Umbilical cord (tissue), 2 donors: ENCODE results near the gene PDE1C. TPM values are rescaled to one million over a fixed set of nuclear protein-coding genes. Genes with fewer than 3 reads are reported as not detected.

Experiments used
- DNase-seq: peaks from one replicate; pipeline ENCODE4 v3.0.0-alpha.2; 2015; ENCODE audit warnings: low spot score
- total RNA-seq: library from RNA; depleted of rRNA; stranded (reverse); fragments of >200 nt; gene quantifications from one replicate; pipeline ENCODE4 v1.2.3, GENCODE V29; 2014; ENCODE audit warnings: low replicate concordance; ENCODE audit not compliant: insufficient read depth

The PDE1C gene
- total RNA-seq, 1 donor from 2014 or later = 25.8 TPM

GRCh38 chr7:31995134-31995533, 75.1 kb downstream of the PDE1C start:
- DNase-seq = no peak

GRCh38 chr7:31991846-31992245, 78.4 kb downstream of the PDE1C start:
- no peak for DNase-seq

GRCh38 chr7:31991406-31991805, 78.8 kb downstream of the PDE1C start:
- DNase-seq = no peak

GRCh38 chr7:31986878-31987518, 83.2 kb downstream of the PDE1C start:
- DNase-seq = peak; percentile 6

- no peak for DNase-seq
Observed at GRCh38 chr7:31982962-31983361, 87.2 kb downstream of the PDE1C start.

GRCh38 chr7:31981874-31982390, 88.3 kb downstream of the PDE1C start:
- DNase-seq = no peak

GRCh38 chr7:31979690-31980330, 90.4 kb downstream of the PDE1C start:
- DNase-seq = no peak

- DNase-seq = no peak
Observed at GRCh38 chr7:31975546-31975945, 94.7 kb downstream of the PDE1C start.

GRCh38 chr7:31974351-31974750, 95.9 kb downstream of the PDE1C start:
- no peak for DNase-seq

- no peak for DNase-seq
Observed at GRCh38 chr7:31971049-31971667, 99.0 kb downstream of the PDE1C start.

GRCh38 chr7:31970501-31970900, 99.7 kb downstream of the PDE1C start:
- no peak for DNase-seq

- no peak for DNase-seq
Observed at GRCh38 chr7:31963569-31964175, 106.5 kb downstream of the PDE1C start.

GRCh38 chr7:31962246-31962645, 108.0 kb downstream of the PDE1C start:
- DNase-seq = peak; percentile 9

GRCh38 chr7:31958226-31958625, 112.0 kb downstream of the PDE1C start:
- DNase-seq = no peak

- no peak for DNase-seq
Observed at GRCh38 chr7:31957756-31958155, 112.5 kb downstream of the PDE1C start.

- no peak for DNase-seq
Observed at GRCh38 chr7:31957090-31957720, 113.0 kb downstream of the PDE1C start.

- no peak for DNase-seq
Observed at GRCh38 chr7:31955641-31956040, 114.6 kb downstream of the PDE1C start.

- DNase-seq = no peak
Observed at GRCh38 chr7:31955021-31955420, 115.2 kb downstream of the PDE1C start.

GRCh38 chr7:31954500-31954899, 115.7 kb downstream of the PDE1C start:
- no peak for DNase-seq

- no peak for DNase-seq
Observed at GRCh38 chr7:31953432-31953831, 116.8 kb downstream of the PDE1C start.

GRCh38 chr7:31950091-31950755, 120.0 kb downstream of the PDE1C start:
- DNase-seq = no peak
